Amniotic epithelial cell (primary cell): ENCODE data around the gene C6orf89.
A peak's percentile ranks its signal among the peaks of the same experiment; 100 is the strongest.
"Not testable (repeated sequence)": the region's sequence is repeated elsewhere in the genome, so short reads cannot be mapped to it uniquely, and the experiment has no call there.

Experiments used
- DNase-seq: peaks from one replicate; pipeline ENCODE4 v3.0.0-alpha.2; 2010; ENCODE audit warnings: low read depth

Gene C6orf89

DNA sequence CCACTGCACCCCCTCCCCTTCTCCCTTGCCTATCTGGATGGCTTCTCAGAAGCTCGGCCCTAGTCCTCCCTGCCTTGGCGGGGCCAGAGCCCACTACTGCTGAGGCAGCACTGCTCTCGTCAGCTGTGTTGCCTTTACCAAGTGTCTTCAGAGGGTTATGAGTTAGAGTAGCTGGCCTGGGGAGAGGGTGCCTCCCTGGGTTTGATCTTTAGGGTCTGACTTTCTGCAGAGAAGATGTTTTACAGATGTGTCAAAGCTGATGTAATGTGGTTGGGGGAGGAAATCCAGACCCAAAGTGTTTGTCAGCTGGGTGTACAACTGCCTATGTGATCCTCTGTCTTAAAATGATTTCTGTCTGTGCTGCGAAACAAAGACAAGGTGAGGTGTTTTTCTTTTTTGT is 38.4 kb downstream of the C6orf89 start:
- DNase-seq, result peak; percentile 61

DNA sequence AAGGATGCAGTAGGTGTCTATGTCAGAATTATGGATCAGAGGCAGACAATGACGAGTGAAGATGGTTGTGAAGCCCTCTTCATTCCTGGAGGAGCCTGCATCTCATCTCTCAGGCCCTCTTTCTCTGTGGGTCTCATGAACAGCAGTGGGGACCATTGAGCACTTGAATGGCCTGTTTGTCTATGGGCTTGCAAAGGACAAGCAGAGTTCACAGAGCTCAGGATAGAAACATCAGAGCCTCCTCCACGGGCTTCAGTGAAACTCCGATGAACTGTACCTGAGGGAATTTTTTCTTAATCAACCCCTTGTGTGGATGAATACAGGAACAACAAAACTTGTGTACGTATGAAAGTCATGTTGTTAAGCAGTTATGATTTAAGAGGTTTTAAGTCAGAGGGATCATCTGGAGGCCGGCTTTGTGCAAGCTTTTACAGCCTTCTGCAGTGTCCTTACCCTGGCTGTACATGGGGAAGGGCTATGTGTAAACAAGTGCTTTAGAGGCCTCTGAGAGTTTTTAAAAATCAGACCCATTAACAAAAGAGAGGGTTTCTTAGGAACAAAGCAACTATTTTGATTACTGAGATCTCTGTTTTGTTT is 39.1 kb downstream of the C6orf89 start:
- DNase-seq, result peak; percentile 38

DNA sequence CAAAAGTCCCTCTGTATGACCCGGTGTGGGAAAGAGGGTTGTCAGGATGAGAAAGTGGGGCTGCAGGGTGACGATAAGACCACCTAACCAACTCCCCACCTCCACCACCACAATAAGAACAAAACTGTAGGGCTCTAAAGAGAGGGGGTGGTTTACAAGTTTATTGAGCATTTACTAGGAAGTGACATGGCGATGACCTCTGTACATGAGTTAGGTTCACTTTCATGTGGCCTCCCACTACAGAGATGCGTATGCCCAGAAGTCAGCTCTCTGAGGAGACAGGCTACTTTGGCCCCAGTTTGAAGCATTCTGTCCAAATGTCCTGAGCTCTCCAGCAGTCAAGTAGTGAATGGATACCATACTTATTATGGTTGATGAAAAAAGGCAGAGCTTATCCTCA is 40.1 kb downstream of the C6orf89 start:
- DNase-seq, result no peak

DNA sequence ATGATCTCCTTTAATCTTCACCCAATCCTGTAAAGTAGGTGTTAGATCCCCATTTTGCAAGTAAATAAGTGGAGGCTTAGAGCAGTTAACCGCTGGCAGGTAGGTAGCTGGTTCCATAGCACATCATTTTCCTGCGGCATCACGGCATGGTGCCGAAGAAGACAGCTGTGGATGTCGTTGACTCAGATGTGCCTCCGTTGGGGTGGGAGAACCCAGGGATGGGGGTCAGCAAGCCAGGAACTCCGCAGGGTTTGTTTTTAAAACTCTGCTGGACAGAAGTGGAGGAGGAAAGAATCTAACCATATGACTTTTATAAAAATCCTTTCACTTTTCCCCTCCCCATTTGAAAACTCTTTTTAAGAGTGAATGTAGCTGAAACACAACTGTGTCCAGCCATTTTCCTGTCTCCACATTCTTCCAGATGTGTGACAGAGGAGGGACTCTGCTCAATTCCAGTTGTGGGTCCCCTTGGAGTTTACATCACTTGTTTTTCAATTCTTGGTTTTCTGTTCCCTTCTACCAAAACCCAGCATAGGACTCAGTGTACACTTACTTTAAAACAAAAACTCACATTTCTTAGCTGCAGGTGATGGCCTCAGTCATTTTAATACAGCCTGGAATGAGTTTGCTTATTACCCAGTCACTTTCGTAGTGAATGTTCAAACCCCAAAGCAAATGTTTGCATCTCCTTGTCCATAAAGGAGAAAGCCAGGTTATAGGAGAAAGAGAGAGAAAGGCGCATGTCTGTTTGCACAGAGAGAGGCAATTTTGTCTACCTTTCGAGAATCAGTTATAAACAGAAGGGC is 41.2 kb downstream of the C6orf89 start:
- DNase-seq, result no peak

DNA sequence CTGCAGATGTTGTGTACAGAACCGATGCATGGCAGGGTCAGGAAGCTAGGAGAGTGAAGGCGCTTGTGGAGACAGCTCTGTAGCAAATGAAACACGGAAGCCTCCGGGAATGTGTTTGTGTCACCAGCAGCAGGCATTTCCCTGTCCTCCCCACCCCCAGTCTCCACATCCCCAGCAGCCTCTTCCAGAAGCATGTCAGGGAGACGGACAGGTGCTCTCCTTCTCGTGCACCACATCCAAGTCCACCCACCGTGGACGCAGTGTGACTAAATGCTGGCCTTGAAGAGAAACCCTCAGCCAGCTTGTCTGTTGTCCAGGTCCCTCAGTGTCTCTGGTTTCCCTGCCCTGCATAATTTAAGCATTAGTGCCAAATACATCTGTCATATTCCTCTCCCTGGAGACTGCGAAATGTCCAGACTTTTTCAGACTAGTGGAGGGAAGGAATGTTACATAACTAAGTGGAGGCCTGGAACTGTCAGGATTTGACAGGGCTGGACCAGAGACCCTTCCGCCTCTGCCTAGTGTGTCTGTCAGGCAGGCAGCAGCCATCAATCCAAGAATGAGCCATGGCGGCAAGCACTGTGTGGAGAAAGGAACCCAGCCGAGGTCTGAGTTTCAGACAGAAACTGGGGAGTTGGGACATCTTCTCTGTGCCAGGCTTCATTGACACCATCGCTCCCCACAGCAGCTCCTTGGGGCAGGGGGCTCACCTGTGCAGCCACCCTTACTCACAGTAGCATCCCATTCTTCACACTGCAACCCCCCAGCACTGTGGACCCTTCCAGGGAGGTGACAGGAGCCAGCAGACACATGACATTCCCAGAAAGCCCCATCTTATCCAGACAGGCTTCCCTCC is 42.2 kb downstream of the C6orf89 start:
- DNase-seq, result peak; percentile 44

DNA sequence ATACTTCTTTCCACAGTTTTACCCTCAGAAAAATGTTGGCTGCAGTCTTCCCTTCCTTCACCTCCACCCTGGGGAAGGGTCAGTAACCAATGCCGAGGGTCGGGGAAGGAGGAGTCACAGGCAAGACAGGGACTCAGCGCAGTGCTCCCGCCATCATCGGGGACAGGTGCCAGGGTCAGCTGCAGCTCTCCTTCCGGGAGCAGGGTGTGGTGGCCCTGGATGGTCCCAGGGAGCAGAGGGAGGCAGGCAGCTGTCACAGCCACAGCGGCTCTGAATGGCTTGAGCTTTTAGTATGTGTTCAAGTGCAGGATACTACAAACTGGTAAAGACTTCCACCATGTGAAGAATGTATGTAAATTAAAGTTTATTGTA is 42.8 kb downstream of the C6orf89 start:
- no peak for DNase-seq

DNA sequence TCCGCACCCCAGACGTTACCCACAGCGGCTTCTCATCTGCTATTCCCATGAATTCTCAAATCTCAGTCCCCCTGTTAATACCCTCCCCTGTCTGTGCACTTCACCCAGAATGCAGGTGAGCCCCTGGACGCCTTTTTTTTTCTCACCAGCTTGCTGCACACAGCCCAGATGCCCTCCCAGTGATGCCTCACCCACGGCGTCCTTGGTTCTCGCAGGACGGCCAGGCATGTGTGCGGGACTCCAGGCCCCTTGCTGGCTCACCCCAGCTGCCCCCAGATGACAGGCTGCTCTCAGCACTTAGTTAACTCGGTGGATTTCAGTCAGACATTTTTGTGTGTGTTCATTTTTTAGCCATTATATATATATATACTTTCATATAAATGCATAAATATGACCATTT is 43.4 kb downstream of the C6orf89 start:
- DNase-seq, result no peak

DNA sequence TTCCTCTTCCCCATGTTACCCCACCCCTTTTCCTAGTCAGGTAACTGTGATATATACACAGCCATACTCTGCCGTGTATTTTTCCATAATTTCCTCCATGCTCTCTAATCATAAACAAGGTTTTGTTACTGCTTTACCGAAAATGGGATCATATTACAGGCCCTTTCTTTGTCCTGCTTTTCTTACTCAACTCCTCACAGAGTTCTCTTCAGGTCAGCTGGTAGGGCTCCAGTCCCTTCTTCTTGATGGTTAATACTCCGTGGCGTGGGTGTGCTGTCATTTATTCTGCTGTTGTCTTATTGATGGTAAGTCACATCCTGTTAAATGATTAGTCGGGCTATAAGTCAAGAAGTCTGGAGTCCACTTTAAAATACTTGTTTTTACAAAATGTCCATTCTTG is 43.9 kb downstream of the C6orf89 start:
- DNase-seq, result peak; percentile 52

DNA sequence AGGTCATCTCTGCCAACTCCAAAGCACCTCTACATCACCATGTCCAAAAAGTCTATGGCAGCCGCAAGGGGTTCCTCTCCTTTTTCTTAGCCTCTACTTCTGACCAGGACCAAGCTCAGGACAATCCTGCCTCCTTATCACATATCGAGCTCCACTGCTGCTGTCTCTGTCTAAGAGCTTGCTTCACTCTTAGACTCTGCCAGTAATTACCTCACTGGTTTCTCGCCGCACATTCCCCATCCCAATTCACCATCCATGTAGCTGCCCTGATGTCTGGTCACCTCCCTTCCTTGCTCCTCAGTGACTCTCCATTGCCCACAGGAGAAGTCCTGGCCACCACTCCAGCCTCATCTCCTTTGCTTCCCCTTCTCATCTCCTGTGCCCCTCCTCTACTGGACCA is 44.7 kb downstream of the C6orf89 start:
- DNase-seq, result peak; percentile 14

DNA sequence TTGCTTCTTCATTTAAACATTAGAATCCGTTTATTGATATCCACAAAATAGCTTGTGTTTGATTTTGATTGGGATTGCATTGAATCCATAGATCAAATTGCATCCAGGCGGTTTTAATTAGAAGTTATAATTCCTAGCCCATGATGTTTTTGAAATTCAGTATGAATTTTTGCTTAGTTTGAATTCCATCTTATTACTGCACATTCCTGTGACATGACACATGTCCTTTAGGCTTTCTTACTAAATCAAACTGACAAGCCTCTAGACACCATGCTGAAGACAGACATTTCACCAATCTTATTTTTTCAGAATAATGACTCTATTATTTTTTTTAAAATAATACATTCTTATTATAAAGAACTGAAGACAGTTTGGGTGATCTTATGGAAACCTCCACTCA is 47.4 kb downstream of the C6orf89 start:
- DNase-seq, result peak; percentile 66

DNA sequence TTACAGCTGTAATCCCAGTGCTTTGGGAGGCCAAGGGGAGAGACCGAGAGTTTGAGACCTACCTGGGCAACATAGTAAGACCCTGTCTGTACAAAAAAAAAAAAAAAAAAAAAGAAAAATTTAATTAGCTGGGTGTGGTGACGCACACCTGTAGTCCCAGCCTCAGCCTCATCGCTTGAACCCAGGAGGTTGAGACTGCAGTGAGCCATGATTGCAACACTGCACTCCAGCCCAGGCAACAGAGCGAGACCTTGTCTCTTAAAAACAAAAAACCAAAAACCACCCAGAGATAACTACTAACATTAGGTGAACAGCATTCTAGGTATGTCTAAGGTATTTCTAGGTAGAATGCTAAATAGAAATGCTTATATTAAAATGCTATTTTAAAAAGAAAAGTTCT is 47.8 kb downstream of the C6orf89 start:
- DNase-seq, result no peak

DNA sequence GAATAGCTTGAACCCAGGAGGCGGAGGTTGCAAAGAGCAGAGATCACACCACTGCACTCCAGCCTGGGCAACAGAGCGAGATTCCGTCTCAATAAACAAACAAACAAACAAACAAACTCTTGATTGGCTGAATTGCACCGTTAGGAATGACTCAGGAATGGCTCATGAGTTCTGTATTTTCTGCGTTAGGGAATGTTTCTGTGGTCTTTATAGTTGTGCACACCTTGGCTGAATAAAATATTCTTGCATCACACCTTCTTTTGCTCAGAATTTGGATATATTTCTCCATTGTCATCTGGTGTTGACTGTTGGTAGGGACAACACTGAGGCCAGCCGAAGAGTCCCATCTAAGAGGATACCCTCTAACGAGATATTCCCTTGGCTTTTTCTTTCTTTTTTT is 49.1 kb downstream of the C6orf89 start:
- DNase-seq, result no peak

DNA sequence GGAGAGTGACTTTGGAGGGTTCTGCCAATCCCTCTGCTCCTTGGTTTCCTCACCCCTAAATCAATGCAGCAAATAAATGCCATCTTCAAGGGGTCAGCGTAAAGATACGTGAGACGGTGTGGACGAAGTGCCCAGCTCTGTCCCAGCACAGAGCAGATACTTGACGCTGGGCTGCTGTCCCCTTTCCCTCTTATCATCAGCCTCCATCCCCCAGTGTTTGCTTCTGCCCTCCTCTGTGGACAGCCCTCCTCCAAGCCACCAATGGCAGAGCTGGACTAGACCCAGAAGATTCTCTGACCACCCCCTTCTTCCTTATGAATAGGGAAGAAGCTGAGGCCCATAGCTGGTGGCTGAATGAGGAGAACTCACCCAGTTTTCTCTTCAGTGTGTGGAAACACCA is 51.1 kb downstream of the C6orf89 start:
- no peak for DNase-seq

DNA sequence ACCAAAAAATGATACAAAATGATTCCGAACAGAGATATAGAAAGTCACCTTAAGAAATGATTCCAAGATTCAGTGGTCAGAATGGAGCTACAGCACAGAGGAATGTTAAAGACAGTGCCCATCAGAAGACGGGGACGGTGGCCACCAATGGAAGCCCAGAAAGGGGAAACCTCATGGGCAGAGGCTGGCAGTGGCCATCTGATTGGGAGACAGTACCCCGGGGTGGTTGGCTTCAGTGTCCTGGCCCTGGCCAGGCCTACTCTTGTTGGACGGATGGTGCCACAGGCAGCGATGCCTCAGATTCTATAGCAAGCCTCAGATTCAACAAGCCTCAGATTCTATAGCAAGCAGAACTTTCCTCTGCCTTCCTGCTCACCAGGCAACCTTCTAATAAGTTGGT is 52.1 kb downstream of the C6orf89 start:
- DNase-seq, result no peak

DNA sequence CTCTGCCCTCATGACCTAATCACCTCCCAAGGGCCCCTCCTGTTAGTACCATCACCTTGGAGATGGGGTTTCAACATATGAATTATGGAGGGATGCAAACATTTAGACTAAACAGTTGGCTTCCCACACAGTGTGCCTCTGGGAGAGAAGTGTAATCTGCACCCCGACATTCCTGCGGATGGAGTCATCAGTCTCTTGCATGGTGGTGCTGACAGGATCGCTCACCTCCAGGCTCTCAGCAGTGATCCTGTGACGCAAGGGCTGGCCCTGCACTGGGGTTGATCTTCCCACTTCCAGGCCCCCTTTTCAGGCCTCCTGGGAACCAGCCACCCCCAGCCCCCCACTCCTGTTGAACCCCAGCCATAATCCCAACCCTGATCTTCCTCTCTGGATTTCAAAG is 52.8 kb downstream of the C6orf89 start:
- DNase-seq, result peak; percentile 98

DNA sequence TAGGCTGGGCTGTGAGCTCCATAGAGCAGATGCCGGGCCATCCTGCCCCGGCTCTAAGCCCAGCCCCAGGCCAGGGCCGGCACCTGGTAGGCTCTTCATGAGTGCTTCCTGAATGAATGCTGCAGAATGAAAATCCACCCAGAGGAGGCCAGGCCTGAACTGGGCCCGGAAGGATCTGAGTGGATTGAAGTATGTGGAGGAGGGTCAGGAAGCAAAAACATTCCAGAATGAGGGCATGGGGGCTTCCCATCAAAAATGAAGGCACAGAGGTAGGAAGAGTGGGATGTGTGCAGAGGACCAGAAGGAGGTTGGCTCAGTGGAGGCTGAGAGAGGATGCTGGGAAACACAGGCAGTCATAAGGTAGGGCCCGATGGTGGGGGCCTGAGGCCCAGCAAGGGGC is 53.3 kb downstream of the C6orf89 start:
- DNase-seq, result peak; percentile 31

DNA sequence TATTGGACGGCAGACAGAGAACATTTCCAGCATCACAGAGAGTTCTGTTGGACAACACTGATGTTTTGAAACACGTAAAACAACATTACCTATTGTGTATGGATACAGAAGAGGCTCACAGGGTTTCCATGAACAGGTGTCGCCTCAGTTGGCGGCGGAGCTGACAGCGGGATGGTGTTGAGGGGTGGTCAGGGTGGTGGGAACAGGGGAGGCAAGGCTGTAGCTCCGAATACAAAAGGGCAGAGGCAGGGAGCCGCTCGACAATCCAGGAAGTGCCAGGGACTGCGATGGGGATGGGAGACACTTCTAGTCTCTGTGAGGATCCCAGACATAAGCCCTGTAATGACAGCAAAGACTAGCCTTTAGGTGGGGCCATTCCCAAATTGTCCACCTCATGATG is 54.3 kb downstream of the C6orf89 start:
- no peak for DNase-seq

DNA sequence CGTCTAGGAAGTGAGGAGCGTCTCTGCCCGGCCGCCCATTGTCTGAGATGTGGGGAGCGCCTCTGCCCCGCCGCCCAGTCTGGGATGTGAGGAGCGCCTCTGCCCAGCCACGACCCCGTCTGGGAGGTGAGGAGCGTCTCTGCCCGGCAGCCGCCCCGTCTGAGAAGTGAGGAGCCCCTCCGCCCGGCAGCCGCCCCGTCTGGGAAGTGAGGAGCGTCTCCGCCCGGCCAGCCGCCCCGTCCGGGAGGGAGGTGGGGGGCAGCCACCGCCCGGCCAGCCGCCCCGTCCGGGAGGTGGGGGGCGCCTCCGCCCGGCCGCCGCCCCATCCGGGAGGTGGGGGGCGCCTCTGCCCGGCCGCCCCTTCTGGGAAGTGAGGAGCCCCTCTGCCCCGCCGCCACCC is 55.8 kb downstream of the C6orf89 start:
- DNase-seq, result not testable (repeated sequence)

DNA sequence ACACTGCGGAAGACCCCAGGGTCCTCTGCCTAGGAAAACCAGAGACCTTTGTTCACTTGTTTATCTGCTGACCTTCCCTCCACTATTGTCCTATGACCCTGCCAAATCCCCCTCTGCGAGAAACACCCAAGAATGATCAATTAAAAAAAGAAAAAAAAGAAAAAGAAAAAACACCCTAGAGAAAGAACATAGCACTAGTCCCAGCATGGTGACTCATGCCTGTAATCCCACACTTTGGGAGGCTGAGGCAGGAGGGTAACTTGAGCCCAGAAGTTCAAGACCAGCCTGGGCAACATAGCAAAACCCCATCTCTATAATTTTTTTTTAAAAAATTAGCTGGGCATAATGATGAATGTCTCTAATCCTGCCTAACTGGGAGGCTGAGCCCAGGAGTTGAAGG is 56.6 kb downstream of the C6orf89 start:
- not testable (repeated sequence) for DNase-seq

DNA sequence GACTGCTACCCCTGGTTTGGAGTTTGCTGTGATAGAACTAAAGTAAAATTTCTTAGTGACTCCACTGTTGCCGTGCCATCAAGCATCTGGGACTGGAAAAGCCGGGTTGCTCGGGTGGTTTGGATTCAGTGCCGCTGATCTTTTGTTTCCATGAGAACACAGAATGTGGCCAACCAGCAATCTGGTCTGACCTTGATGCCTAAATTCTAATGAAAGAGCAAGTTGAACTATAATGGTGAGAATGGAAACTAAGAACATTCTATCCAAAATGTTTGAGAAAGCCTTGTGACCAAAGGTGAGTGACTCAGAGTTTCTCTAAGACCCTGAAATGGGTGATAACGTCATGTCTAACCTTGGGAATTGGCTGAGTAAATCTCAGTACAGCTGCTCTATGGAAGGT is 58.9 kb downstream of the C6orf89 start:
- peak; percentile 66 for DNase-seq

DNA sequence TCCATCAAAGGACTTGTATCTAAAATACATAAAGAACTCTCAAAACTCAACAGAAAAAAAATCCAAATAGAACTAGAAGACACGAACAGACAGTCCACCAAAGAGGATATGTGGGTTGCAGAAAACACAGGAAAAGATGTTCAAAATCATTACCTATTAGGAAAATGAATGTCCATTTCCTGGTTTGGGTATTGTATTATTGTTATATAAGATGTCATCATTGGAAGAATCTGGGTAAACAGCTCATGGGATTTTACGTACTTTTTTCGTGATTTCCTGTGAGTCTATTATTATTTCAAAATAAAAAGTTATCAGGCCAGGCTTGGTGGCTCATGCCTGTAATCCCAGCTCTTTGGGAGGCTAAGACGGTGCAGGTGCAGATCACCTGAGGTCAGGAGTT is 59.5 kb downstream of the C6orf89 start:
- DNase-seq, result no peak

DNA sequence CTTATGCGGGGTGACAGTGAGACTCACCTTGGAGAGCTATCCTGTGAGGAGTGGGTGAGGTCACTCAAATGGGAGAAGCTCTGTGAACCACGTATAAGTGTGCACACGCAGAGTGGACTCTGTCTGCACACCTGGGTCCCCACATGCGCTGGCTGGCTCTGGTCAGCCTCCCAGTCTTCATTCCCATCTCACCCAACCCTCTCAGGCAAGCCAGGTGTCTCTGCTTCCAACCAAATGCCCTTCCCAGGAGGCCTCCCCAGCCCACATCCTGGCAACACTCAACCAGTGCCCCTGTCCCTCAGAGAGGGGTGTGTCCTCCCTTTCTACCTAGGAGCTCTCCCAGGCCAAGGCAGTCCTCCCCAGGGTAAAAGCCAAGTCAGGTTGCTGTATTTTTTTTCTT is 60.8 kb downstream of the C6orf89 start:
- DNase-seq, result no peak
